Heart right ventricle (tissue), 16 donors: ENCODE measurements around the gene WDR86. TPM values are rescaled to one million over a fixed set of nuclear protein-coding genes. Genes with fewer than 3 reads are reported as not detected.

Experiments used
- ATAC-seq, 8 donors: fragments of 200-7000 bp; cut with Tn5 transposase; one replicate each; pipeline ENCODE4 v1.9.1; 2020; ENCODE audit warnings: mild to moderate bottlenecking in 8 of 8, moderate library complexity in 8 of 8, moderate number of reproducible peaks in 1 of 8
- DNase-seq, 2 donors: peaks; one replicate each; pipeline ENCODE4 v3.0.0-alpha.2; 2020
- H3K27ac ChIP-seq, 10 donors: fragments of 200-600 bp; sonication (generic) in 2 of 10; one replicate each; pipeline versions ENCODE4 v1.5.0 to v1.8.0; 2020 to 2022; ENCODE audit warnings: mild to moderate bottlenecking in 3 of 10
- H3K27me3 ChIP-seq, 7 donors: fragments of 200-600 bp; one replicate each; pipeline ENCODE4 v1.8.0; 2021 to 2022; ENCODE audit warnings: mild to moderate bottlenecking in 2 of 7
- H3K36me3 ChIP-seq, 9 donors: fragments of 200-600 bp; sonication (generic) in 1 of 9; one replicate each; pipeline versions ENCODE4 v1.5.0 to v1.8.0; 2020 to 2022; ENCODE audit warnings: mild to moderate bottlenecking in 2 of 9
- H3K4me1 ChIP-seq, 9 donors: fragments of 200-600 bp; sonication (generic) in 1 of 9; one replicate each; pipeline versions ENCODE4 v1.5.0 to v1.8.0; 2020 to 2022; ENCODE audit warnings: mild to moderate bottlenecking in 4 of 9
- H3K4me3 ChIP-seq, 10 donors: fragments of 200-600 bp; sonication (generic) in 2 of 10; one replicate each; pipeline versions ENCODE4 v1.5.0 to v1.8.0; 2020 to 2022; ENCODE audit warnings: mild to moderate bottlenecking in 7 of 10, moderate library complexity in 2 of 10
- H3K9me3 ChIP-seq, 11 donors: fragments of 200-600 bp in 10 of 11; sonication (generic) in 2 of 11; one replicate each; pipeline versions ENCODE4 v1.5.0 to v1.8.0; 2013 to 2022; ENCODE audit warnings: mild to moderate bottlenecking in 2 of 11, control low read depth in 1 of 11, moderate library complexity in 1 of 11
- WGBS, 2 donors: extraction: QIAGEN DNeasy Blood & Tissue Kit; methylation state at CpG; one replicate each; pipeline ENCODE4 v1.1.7; 2013; ENCODE audit warnings: inconsistent platforms in 1 of 2; 5-methylcytosine and 5-hydroxymethylcytosine counted together
- intact Hi-C, 10 donors: fragments of 100-400 bp; cut with DNase I; formaldehyde crosslinking; loops; one replicate each; pipeline versions ENCODE4 v1.11.1 to v1.14.2; 2022
- polyA plus RNA-seq, 2 donors: library from polyadenylated mRNA; stranded (reverse); fragments of 200-250 nt; gene quantifications; one replicate each; pipeline ENCODE4 v1.2.3, GENCODE V29; 2013
- total RNA-seq, 10 donors: library from RNA; stranded (reverse); fragmentation: NEBNext Ultra II Directional in 3 of 10; extraction: Animal tissue kit (Norgen Biotek cat#: 25700) in 3 of 10; gene quantifications; one replicate each; pipeline versions ENCODE4 v1.2.1 to v1.2.4, GENCODE V29; 2021 to 2023
- TF ChIP-seq, protein P1 (sequence below), 9 donors: fragments of 200-600 bp; sonication (generic) in 2 of 9; IDR thresholded peaks; one replicate each; pipeline versions ENCODE4 v1.5.0 to v1.8.0; 2021 to 2022; ENCODE audit warnings: antibody characterized with exemption in 9 of 9, mild to moderate bottlenecking in 5 of 9, moderate library complexity in 1 of 9
- donor health status: Arrhythmogenic right ventricular cardiomyopathy.
- donor health status: ischemic (EF 13 %, LVEDD 7.1; RV severe dilation, severe dysfunction).
- donor health status: healthy with polysubstance abuse.
- donor health status: DM: no; HTN: yes; CAD: no.
- donor health status: DM: no; HTN: no; CAD: no.
- donor health status: ischemic (EF 25% LVEDD 6.9; RV normal size, moderate dysfunction).
- donor health status: ischemic (EF 25% LVEDD 5.7; RV mildly dilated, moderate dysfunction).
- donor health status: healthy.
- donor health status: DM: yes; HTN: yes; CAD: no.
- donor health status: Ischemic cardiomyopathy.
- donor health status: ischemic (EF 35%, LVEDD 5.7; RV mildly dilated, moderate dysfunction).
- donor health status: nonischemic (EF 11% LVEDD 7.7; RV severe dilation, severe dysfunction).
- donor health status: DM: yes; HTN: yes; CAD: no.
- donor health status: PGD.
- donor health status: ischemic (EF 29% LVEDD 5.4; RV normal size, mild dysfunction).
- donor health status: nonischemic (EF 23%, LVEDD 6.1; RV moderate dilation, normal function).

The WDR86 gene
- total and polyA plus RNA-seq, 12 donors = 0.15 to 0.52 (median 0.25) TPM; not detected in 3

DNA sequence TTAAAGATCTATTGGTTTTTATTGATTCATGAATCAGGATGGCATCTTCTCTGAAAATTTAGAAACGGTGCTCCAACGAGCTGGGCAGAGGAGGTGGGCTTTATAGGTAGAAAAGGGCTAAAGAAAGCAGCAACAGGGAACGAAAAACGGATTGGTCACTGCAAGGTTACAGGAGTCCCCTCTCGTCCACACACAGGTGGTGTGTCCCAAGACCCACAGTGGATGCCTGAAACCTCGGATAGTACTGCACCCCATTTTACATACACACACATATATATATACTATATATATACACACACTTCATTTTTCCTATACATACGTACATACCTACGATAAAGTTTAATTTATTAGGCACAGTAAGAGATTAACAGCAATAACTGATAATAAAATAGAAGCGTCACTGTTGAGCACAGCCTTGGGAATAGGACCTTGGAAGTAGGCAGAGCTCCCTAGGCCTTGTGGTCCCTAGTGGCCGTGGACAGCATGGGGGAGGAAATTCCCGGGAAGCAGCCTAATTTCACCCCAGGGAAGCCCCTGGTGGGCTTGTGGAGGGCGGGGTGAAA lies 69.0 kb downstream of the WDR86 start:
- TF ChIP-seq, protein P1, sequence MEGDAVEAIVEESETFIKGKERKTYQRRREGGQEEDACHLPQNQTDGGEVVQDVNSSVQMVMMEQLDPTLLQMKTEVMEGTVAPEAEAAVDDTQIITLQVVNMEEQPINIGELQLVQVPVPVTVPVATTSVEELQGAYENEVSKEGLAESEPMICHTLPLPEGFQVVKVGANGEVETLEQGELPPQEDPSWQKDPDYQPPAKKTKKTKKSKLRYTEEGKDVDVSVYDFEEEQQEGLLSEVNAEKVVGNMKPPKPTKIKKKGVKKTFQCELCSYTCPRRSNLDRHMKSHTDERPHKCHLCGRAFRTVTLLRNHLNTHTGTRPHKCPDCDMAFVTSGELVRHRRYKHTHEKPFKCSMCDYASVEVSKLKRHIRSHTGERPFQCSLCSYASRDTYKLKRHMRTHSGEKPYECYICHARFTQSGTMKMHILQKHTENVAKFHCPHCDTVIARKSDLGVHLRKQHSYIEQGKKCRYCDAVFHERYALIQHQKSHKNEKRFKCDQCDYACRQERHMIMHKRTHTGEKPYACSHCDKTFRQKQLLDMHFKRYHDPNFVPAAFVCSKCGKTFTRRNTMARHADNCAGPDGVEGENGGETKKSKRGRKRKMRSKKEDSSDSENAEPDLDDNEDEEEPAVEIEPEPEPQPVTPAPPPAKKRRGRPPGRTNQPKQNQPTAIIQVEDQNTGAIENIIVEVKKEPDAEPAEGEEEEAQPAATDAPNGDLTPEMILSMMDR (IDR thresholded peaks at IDR 0.05) = no peak
- ATAC-seq (peak in 5 of 8 donors; percentile 4 to 44 (median 30)), DNase-seq (no peak)
- intact Hi-C loops = no loop called here
- H3K9me3 ChIP-seq = peaks cover 0 to 10% (median 0%) of the 10 kb centered on the region in 11 donors
- H3K36me3 ChIP-seq = peaks cover 0 to 22% (median 7%) of the 10 kb centered on the region in 9 donors
- 54 to 57% methylated on average over 12 of the region's 12 CpGs for WGBS, 2 donors
- H3K4me3 ChIP-seq = peak overlapping the region in 8 of 10 donors; percentile 72 to 98 (median 90)
- H3K27ac ChIP-seq = peak overlapping the region in 8 of 10 donors; percentile 42 to 94 (median 82)
- peaks cover 5 to 49% (median 22%) of the 10 kb centered on the region in 9 donors for H3K4me1 ChIP-seq
- H3K27me3 ChIP-seq = no peaks in the 10 kb centered on the region

- WGBS, 2 donors = 67 to 79% methylated on average over 7 of the region's 7 CpGs
These were observed 70.0 kb downstream of the WDR86 start for GRCh38 chr7:151339651-151340382.

DNA sequence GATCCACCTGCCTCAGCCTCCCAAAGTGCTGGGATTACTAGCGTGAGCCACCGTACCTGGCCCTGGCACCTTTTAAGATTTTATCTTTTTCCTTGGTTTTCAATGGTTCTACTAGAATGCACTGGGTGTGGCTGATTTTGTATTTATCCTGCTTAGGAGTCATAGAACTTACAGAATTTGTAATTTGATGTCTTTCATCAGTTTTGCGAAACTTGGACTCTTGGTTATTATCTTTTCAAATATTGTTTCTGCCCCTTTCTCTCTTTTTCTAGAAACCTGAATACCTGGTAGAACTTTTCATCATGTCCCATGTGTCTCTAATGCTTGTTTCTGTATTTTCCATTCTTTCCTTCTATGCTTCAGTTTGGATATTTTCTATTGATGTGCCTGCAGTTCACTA lies 71.0 kb downstream of the WDR86 start:
- WGBS, 2 donors = 94 to 98% methylated on average over 3 of the region's 3 CpGs
- ATAC-seq (no peak), DNase-seq (no peak)
- no peak overlapping the region for H3K27ac ChIP-seq
- H3K4me3 ChIP-seq = no peak overlapping the region
- peaks cover 0 to 10% (median 0%) of the 10 kb centered on the region in 11 donors for H3K9me3 ChIP-seq
- intact Hi-C loops = no loop called here
- peaks cover 0 to 7% (median 0%) of the 10 kb centered on the region in 9 donors for H3K36me3 ChIP-seq
- H3K4me1 ChIP-seq = peaks cover 5 to 44% (median 20%) of the 10 kb centered on the region in 9 donors
- no peaks in the 10 kb centered on the region for H3K27me3 ChIP-seq
- TF ChIP-seq, protein P1 (IDR thresholded peaks at IDR 0.05) = no peak

More at GRCh38 chr7:151339651-151340382, 70.0 kb downstream of the WDR86 start:
- peaks cover 0 to 12% (median 0%) of the 10 kb centered on the region in 9 donors for H3K36me3 ChIP-seq
- H3K9me3 ChIP-seq = peaks cover 0 to 10% (median 0%) of the 10 kb centered on the region in 11 donors
- peaks cover 5 to 44% (median 20%) of the 10 kb centered on the region in 9 donors for H3K4me1 ChIP-seq
- DNase-seq (no peak), ATAC-seq (no peak)
- no peaks in the 10 kb centered on the region for H3K27me3 ChIP-seq
- peak overlapping the region in 1 of 10 donors; percentile 2 for H3K4me3 ChIP-seq
- intact Hi-C loops = no loop called here
- TF ChIP-seq, protein P1 (IDR thresholded peaks at IDR 0.05) = peak in 1 of 9 donors; percentile 10
- peak overlapping the region in 3 of 10 donors; percentile 12 to 82 (median 32) for H3K27ac ChIP-seq

DNA sequence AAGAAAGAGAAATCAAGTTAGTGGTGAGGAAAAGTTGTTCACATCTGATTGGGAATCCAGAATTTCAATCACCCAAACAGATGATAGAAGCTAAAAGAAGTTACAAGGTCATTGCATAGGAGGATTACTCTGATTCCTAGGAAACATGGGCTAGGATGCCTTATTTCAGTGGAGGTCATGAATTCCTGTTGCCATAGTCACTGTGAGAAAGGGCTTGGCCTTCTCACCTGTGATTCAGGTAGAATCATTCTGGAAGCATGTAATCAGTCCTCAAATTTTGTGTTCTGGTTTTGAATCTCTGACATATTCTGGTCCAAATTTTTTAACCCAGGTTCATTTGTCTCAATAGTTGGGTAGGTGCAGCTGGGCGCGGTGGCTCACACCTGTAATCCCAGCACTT lies 72.5 kb downstream of the WDR86 start:
- peaks cover 0 to 29% (median 7%) of the 10 kb centered on the region in 9 donors for H3K4me1 ChIP-seq
- H3K9me3 ChIP-seq = peaks cover 0 to 10% (median 0%) of the 10 kb centered on the region in 11 donors
- 97 to 100% methylated on average over 2 of the region's 2 CpGs for WGBS, 2 donors
- ATAC-seq (no peak), DNase-seq (no peak)
- H3K27me3 ChIP-seq = no peaks in the 10 kb centered on the region
- intact Hi-C loops = no loop called here
- H3K36me3 ChIP-seq = no peaks in the 10 kb centered on the region
- TF ChIP-seq, protein P1 (IDR thresholded peaks at IDR 0.05) = no peak
- H3K27ac ChIP-seq = no peak overlapping the region
- no peak overlapping the region for H3K4me3 ChIP-seq
